HFF-Myc (cell line): ENCODE results near the gene CAPN14.

Experiments
- DNase-seq: peaks from one replicate; pipeline ENCODE4 v3.0.0-alpha.2; 2011; ENCODE audit warnings: low read depth; ENCODE audit errors: extremely low read depth
- H3K4me3 ChIP-seq: replicated peaks from 2 replicates; pipeline ENCODE4 v1.5.1; 2011; ENCODE audit warnings: low read depth, mild to moderate bottlenecking, control low read depth, low read length
- CTCF ChIP-seq: IDR thresholded peaks from 2 replicates; pipeline ENCODE4 v1.5.1; 2012; ENCODE audit warnings: mild to moderate bottlenecking, low read depth, low read length, control low read depth; ENCODE audit errors: missing control alignments

The CAPN14 gene

GRCh38 chr2:31251018-31251417, 33.7 kb upstream of the CAPN14 start:
- no peak overlapping the region for H3K4me3 ChIP-seq
- DNase-seq: no peak
- TF ChIP-seq CTCF: no peak

- no peak overlapping the region for H3K4me3 ChIP-seq
- no peak for DNase-seq
- no peak for TF ChIP-seq CTCF
Measured at GRCh38 chr2:31249009-31249690, 31.8 kb upstream of the CAPN14 start.

- no peak for TF ChIP-seq CTCF
- no peak for DNase-seq
- no peak overlapping the region for H3K4me3 ChIP-seq
Measured at GRCh38 chr2:31248139-31248538, 30.8 kb upstream of the CAPN14 start.

GRCh38 chr2:31247711-31248110, 30.4 kb upstream of the CAPN14 start:
- no peak for DNase-seq
- no peak for TF ChIP-seq CTCF
- no peak overlapping the region for H3K4me3 ChIP-seq

GRCh38 chr2:31246184-31246852, 29.0 kb upstream of the CAPN14 start:
- DNase-seq: no peak
- no peak for TF ChIP-seq CTCF
- no peak overlapping the region for H3K4me3 ChIP-seq

- no peak for TF ChIP-seq CTCF
- no peak overlapping the region for H3K4me3 ChIP-seq
- DNase-seq: no peak
Measured at GRCh38 chr2:31244101-31244500, 26.8 kb upstream of the CAPN14 start.

- DNase-seq: no peak
- no peak overlapping the region for H3K4me3 ChIP-seq
- TF ChIP-seq CTCF: no peak
Measured at GRCh38 chr2:31243053-31243452, 25.7 kb upstream of the CAPN14 start.
